ENCODE data around the gene LAS1L.
"Not testable (repeated sequence)": the region's sequence is repeated elsewhere in the genome, so short reads cannot be mapped to it uniquely, and the experiment has no call there.

The LAS1L gene

DNA sequence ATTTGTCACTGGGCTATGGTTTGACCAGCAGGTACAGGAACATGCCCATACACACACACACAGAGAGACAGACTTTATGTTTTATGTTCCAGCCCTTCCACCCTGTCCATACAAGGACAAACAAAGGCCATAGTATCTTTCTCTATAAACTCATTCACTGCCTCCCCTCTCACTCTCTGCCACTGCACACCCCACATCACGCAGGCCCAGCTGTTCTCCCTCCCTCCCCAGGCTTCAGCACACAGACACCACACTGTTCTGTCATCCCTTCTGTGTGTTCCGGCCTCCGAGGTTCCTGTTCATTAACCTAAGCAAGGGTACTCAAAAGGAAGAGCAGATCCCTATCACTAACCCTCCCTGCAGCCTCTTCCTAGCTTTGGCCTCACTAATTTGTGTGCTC lies 17.8 kb downstream of the LAS1L start:
- DNase-seq: no peak

- DNase-seq: no peak
Observed at GRCh38 chrX:65513610-65514009, 21.0 kb downstream of the LAS1L start.

- no peak for DNase-seq
Observed at GRCh38 chrX:65509400-65509799, 25.2 kb downstream of the LAS1L start.

- no peak for DNase-seq
Observed at GRCh38 chrX:65508851-65509250, 25.7 kb downstream of the LAS1L start.

DNA sequence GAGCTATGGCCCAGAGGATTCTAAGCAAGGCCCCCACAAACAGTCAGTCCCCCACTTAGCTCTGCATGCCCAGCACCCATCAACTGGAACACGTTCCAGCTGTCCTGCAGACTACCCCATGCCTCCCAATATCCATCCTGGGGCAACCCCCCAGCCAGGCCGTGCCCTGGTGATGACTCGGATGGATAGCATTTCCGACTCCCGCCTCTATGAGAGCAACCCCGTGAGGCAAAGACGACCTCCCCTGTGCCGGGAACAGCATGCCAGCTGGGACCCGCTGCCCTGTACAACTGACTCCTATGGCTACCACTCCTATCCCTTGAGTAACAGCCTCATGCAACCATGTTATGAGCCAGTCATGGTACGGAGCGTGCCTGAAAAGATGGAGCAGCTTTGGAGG lies 32.0 kb downstream of the LAS1L start:
- no peak for DNase-seq

DNA sequence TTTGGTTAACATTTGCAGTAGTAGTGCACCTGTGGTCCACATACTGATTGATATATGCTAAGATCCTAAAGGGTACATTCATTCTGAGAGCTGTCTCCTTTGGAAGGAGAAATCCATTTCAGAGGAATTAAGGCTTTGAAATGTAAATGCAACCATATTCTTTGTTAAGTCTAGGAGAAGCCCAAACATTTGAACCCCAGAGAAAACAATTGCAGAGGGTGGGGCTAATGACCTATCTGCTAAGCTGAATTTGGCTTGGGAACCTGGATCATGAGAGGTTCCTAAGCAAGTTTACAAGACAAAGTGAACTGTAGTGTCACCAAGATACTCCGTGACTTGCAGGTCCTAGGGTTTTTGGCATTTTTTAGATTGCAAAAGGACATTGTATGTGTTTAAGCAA lies 41.2 kb downstream of the LAS1L start:
- DNase-seq: no peak

- DNase-seq: no peak
Observed at GRCh38 chrX:65491620-65492019, 43.0 kb downstream of the LAS1L start.

DNA sequence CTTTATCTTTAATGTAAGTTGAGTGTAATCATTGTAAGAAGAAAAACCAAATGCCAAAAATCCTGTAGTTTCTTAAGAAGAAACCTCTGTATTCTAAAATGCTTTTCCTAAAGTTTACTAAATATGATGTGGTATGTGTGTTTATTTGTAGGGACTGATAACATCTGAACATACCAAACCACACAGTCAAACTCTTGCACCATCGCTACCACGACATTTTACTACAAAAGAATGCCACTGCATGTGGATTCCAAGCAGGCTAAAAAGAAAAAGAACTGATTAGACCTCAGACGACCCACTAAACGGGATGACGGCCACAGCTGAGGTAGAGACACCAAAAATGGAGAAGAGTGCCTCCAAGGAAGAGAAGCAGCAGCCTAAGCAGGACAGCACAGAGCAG lies 46.1 kb downstream of the LAS1L start:
- no peak for DNase-seq

- no peak for DNase-seq
Observed at GRCh38 chrX:65480960-65481359, 53.6 kb downstream of the LAS1L start.

- not testable (repeated sequence) for DNase-seq
Observed at GRCh38 chrX:65479102-65479501, 55.5 kb downstream of the LAS1L start.

DNA sequence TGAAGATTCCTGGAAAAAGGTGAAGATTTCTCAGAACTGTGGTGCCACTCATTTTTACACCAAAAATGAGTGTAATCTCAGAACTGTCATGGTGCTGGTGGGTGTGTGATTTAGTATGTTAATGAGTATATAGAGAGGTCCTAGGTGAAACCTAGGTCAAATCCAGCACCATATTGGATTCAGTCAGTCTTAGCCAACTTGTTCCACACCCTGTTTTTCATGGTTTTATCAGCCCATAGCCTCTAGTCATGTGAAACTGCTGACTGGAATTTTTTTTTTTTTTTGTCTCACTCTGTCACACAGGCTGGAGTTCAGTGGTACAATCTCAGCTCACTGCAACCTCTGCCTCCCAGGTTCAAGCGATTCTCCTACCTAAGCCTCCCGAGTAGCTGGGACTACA lies 58.0 kb downstream of the LAS1L start:
- no peak for DNase-seq

DNA sequence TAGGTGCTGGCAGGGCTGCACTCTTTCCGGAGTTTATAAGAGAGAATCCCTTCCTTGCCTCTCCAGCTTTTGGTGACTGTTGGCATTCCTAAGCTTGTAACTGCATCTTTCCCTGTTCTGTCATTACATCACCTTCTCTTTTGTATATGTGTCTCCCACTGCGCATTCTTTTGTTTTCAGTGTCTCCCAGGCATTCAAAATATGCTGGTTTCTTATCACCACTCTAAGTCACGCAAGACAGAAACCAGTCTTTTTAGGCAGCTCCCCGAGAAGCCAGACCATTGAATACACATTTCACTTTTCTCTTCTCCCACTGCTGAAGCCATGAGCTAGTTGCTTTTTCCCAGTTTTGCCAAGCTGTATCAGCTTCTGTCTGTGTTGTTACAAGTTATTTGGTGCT lies 71.0 kb downstream of the LAS1L start:
- DNase-seq: no peak

Measured in NCI-H1436 treated with DMSO at 0.1 percent for 48 hours (cell line).